HEK293 (cell line): ENCODE results near the gene SCIN.
"Not testable (repeated sequence)": the region's sequence is repeated elsewhere in the genome, so short reads cannot be mapped to it uniquely, and the experiment has no call there.

Experiments used
- ATF2 ChIP-seq: fragments of 450-650 bp; formaldehyde crosslinking; IDR thresholded peaks from 2 replicates; pipeline ENCODE4 v1.5.1; 2016; ENCODE audit warnings: missing biosample characterization, missing genetic modification characterization, low read depth
- BCL11A ChIP-seq: fragments of 450-650 bp; formaldehyde crosslinking; IDR thresholded peaks from 2 replicates; pipeline ENCODE4 v1.5.1; 2016; ENCODE audit warnings: low read depth, missing biosample characterization, missing genetic modification characterization
- PBX3 ChIP-seq: sonication (generic); formaldehyde crosslinking; IDR thresholded peaks from 2 replicates; pipeline ENCODE4 v1.8.1; 2022; ENCODE audit warnings: mild to moderate bottlenecking, moderate library complexity, missing genetic modification reagents
- ZBTB20 ChIP-seq: fragments of 450-650 bp; formaldehyde crosslinking; IDR thresholded peaks from 2 replicates; pipeline ENCODE4 v1.5.1; 2016; ENCODE audit warnings: missing biosample characterization, missing genetic modification characterization
- TF ChIP-seq, protein P1 (sequence below): fragments of 450-650 bp; formaldehyde crosslinking; IDR thresholded peaks from 2 replicates; pipeline ENCODE4 v1.5.1; 2016; ENCODE audit warnings: missing biosample characterization, missing genetic modification characterization

- TF ChIP-seq, protein P1, sequence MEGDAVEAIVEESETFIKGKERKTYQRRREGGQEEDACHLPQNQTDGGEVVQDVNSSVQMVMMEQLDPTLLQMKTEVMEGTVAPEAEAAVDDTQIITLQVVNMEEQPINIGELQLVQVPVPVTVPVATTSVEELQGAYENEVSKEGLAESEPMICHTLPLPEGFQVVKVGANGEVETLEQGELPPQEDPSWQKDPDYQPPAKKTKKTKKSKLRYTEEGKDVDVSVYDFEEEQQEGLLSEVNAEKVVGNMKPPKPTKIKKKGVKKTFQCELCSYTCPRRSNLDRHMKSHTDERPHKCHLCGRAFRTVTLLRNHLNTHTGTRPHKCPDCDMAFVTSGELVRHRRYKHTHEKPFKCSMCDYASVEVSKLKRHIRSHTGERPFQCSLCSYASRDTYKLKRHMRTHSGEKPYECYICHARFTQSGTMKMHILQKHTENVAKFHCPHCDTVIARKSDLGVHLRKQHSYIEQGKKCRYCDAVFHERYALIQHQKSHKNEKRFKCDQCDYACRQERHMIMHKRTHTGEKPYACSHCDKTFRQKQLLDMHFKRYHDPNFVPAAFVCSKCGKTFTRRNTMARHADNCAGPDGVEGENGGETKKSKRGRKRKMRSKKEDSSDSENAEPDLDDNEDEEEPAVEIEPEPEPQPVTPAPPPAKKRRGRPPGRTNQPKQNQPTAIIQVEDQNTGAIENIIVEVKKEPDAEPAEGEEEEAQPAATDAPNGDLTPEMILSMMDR (tag by site-specific recombination) = not testable (repeated sequence)
- TF ChIP-seq ZBTB20 (tag by site-specific recombination); PBX3; ATF2 (tag by site-specific recombination); BCL11A: not testable (repeated sequence)
Measured at GRCh38 chr7:12555695-12556094, 14.8 kb upstream of the SCIN start.
